GM12874 (cell line): Measurements from ENCODE around the gene OTOS.

Source experiments
- TF ChIP-seq, protein P1 (sequence below): IDR thresholded peaks from 2 replicates; pipeline ENCODE4 v1.5.1; 2011; ENCODE audit warnings: low read depth, mild to moderate bottlenecking, control low read depth, low read length, moderate library complexity; ENCODE audit not compliant: insufficient read depth

Gene OTOS

GRCh38 chr2:240182476-240182875 lies 42.0 kb upstream of the OTOS start:
- TF ChIP-seq, protein P1, sequence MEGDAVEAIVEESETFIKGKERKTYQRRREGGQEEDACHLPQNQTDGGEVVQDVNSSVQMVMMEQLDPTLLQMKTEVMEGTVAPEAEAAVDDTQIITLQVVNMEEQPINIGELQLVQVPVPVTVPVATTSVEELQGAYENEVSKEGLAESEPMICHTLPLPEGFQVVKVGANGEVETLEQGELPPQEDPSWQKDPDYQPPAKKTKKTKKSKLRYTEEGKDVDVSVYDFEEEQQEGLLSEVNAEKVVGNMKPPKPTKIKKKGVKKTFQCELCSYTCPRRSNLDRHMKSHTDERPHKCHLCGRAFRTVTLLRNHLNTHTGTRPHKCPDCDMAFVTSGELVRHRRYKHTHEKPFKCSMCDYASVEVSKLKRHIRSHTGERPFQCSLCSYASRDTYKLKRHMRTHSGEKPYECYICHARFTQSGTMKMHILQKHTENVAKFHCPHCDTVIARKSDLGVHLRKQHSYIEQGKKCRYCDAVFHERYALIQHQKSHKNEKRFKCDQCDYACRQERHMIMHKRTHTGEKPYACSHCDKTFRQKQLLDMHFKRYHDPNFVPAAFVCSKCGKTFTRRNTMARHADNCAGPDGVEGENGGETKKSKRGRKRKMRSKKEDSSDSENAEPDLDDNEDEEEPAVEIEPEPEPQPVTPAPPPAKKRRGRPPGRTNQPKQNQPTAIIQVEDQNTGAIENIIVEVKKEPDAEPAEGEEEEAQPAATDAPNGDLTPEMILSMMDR, result no peak

- TF ChIP-seq, protein P1, result no peak
Observed at GRCh38 chr2:240182001-240182400, 41.5 kb upstream of the OTOS start.

DNA sequence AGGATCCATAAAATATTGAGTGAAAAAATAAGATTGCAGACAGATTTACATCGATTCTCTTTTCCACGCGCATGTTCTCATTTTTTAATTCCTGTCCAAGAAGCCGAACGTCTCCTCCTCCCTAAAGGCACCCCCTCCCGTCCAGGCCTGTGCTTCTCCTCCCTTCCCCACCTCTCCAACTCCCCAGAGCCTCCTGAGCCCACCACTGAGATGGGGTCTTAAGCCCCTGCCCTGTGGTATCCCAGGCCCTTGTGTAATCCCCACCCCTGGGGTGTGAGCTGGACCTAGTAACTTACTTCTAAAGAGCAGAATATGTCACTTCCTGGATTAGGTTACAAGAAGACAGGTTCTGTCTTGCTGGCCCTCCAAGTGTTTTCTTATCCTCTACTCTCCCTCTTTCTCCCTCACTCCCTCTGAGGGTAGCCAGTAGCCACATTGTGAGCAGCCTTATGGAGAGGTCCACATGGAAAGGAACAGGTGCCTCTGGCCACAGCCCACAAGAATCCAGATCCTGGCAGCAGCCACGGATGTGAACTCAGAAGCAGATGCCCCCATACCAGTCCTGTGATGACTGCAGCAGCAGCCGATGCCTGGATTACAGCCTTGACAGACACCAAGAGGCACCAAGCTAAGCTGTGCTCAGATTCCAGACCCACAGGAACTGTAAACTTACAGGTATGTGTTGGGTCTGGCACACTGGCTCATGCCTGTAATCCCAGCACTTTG lies 39.6 kb upstream of the OTOS start:
- TF ChIP-seq, protein P1, result no peak

GRCh38 chr2:240179186-240179815 lies 38.8 kb upstream of the OTOS start:
- TF ChIP-seq, protein P1, result no peak

- TF ChIP-seq, protein P1, result no peak
Observed at GRCh38 chr2:240178564-240178963, 38.1 kb upstream of the OTOS start.

DNA sequence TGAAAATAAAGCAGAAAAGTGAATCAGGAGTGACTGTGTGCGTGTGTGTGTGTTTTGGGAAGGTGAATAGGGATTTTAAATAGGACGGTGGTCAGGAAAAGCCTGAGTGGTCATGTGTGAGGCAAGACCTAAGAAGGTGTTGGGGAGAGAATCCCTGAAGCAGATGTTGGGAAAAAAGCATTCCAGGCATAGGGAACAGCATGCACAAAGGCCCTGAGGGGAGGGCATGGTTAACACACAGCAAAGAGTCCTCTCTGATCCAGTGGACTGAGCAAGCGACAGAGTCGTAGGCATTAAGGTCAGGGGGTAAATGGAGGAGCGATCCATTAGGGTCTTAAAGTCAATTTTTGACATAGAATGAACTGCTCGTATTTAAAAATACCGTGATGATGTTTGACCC lies 34.0 kb upstream of the OTOS start:
- TF ChIP-seq, protein P1, result no peak

DNA sequence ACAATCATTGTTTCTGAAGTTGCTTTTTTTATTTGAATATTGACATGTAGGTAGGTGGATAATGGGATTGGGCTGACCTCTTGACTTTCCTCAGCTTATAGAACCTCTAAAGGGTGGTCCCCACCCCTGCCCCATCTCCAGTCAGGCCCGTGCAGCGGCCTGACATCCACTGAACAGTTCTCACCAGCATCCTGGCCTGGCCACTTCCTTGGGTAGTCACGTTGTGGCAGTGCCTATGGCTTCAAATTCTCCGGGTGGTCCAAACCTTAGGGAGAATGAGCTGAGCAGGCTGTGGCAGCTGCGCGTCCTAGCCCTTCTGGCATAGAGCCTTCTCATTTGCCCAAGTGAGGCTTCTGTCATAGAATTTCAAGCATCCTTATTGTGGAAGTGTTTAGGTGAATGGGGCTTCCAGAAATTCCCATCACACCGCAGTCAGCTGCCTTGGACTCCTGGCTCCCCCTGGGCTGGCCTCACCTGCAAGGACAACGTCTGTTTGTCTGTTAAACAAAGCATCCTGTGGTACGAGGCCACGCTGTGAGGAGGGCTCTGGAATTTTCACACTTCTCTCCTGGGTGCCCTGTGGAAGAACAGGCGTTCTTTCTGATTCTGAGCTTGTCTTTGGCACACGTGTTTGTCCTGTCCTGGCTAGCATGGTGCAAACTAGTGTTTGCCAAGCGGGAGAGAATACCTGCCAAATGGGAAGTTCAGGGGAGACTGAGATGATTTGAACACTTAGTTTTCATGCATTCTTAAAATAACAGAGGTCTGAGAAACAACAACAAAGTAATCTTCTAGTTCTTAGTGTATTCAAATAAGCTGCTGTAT lies 31.8 kb upstream of the OTOS start:
- TF ChIP-seq, protein P1, result no peak
